HG03066 (cell line): ENCODE data around the gene NR5A1.

Experiments used
- ATAC-seq: cut with Tn5 transposase; IDR thresholded peaks from one replicate; pipeline ENCODE4 v1.9.1; 2021; ENCODE audit warnings: low read depth; ENCODE audit not compliant: unreplicated experiment

NR5A1 gene

GRCh38 chr9:124500028-124500795, 7.0 kb downstream of the NR5A1 start:
- ATAC-seq = no peak

DNA sequence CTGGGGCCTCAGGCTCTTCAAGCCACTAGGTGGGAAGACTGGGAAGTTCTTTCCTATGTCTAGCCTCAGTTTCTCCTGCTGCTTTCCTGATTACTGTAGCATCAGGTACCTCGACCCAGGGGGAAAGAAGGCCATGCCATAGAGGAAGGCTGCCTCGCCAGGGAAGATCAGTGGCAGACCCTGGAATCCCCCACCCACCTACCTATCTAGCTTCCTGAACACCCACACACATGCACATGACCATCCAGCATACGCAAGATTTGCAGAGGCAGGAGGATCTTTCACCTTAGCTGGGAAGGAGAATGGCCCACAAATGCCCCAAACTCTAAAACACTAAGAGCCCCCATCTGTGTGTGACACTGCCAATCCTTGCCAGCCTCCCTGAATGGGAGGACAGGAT, 8.0 kb downstream of the NR5A1 start:
- ATAC-seq = no peak

DNA sequence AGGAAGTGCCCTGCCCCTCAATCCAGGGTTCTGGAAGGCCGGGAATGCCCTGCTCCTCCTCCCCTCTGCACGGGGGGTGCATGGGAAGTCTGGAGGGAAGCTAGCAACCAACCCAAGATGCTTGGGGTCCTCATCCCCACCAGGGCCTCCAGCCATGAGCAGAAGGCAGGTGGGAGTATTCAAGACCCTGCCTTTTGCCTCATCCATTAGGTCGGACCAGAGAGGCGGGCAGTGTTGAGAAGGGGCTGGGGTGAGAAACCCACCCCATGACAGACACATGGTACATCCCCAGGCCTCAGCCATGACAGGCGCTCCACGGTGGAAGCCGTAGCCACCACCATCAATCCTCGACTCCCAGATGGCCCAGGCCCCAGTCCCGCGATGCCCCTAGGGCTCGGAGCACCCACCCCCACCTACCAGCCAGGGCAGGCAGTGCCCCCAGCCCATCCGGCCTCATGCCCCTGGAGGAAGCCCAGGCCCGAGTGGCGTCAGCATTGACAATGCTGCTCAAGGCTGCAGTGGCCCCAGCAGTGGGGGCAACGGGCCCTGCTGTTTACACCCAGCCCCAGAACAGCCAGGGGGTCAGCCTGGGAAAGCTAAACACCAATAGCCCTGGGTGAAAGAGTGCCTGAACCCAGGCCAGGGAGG, 8.6 kb downstream of the NR5A1 start:
- ATAC-seq = no peak

DNA sequence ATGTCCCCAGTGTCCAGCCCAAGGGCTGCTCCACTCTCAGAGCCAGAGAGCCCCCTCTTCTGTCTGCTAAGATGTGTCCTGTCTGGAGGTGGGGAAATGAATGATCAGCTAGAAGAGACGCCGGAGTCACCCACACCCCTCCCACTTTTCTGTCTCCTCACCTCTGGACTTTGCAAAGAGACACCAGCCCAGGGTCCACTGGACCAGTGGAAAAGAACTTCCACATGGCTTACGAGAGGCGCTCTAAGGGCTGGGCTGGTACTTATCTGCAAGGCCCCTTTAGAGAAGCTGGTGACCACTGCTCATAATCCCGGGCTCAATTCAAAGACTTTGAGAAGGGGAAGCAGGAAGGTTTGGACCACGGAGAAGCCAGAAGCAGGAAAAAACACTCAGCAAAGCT, 9.2 kb downstream of the NR5A1 start:
- no peak for ATAC-seq

GRCh38 chr9:124497441-124497840, 9.8 kb downstream of the NR5A1 start:
- ATAC-seq = no peak

- no peak for ATAC-seq
Observed at GRCh38 chr9:124496463-124496862, 10.7 kb downstream of the NR5A1 start.

GRCh38 chr9:124496075-124496449, 11.1 kb downstream of the NR5A1 start:
- no peak for ATAC-seq

GRCh38 chr9:124495126-124496074, 11.8 kb downstream of the NR5A1 start:
- ATAC-seq = no peak

DNA sequence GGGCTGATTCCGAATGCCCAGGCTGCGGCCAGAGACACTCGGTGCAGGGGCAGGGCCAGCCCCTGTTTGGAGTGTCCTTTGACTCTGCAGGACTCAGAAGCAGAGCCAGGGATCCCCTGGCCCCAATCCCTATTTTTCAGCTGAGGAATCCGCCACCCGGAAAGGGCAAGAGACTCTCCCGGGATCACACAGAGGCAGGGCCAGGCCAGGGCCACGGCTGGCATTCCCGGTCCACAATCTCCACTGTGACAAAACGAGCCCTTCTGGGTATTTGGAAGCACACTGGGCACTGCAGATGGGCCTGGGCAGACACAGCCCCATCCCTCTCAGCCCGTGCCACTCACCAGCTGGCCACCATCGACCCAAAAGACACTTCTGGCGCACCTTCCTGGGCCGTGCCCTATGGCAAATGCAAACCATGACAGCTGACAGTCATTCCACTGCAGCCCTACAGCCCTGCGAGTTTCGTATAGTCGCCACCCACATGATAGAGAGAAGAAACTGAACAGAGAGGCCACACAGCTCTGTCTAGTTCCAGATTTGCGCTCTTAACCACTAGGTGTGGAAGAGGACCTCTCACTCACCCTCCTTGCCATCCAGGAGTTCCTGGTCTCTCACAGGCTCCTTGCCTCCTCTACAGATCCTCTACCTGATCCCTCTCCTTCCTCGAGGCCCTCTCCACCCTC, 13.3 kb downstream of the NR5A1 start:
- ATAC-seq = no peak

GRCh38 chr9:124493218-124493617, 14.0 kb downstream of the NR5A1 start:
- no peak for ATAC-seq

DNA sequence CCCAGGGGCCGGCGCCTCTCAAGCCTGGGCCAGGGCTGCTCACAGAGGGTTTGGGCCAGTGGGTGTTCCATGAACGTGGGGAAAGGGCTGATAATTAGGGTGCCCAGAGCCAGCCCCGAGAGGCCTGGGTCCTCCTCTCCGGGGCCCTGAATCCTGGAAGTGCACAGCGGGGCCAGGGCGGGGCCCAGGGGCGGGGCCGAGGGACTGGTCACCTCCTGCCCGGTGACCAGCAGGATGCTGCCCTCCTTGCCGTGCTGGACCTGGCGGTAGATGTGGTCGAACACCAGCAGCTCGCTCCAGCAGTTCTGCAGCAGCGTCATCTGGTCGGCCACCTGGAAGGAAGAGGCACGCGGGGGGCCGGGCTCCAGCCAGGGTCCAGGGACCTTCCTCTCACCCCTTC, 14.4 kb downstream of the NR5A1 start:
- ATAC-seq = no peak

- ATAC-seq = no peak
Observed at GRCh38 chr9:124491049-124491975, 15.9 kb downstream of the NR5A1 start.

DNA sequence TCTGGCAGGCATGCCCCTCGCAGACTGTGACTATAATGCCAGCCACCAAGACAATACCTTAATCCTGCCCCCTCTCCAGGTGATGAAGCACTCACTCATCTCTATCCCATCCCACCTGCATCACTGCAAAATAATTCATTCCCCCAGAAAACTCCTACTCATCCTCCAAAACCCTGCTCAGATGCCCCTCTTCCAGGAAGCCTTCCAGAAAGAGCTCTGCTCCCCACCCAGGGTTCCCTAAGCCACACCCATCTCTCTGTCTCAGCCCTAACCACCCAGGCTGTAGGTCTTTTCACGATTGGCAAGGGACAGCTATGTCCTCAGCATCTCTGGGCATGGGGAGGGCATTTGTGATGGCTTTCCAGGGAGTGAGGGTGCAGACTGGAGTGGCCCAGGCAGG, 17.2 kb downstream of the NR5A1 start:
- no peak for ATAC-seq

DNA sequence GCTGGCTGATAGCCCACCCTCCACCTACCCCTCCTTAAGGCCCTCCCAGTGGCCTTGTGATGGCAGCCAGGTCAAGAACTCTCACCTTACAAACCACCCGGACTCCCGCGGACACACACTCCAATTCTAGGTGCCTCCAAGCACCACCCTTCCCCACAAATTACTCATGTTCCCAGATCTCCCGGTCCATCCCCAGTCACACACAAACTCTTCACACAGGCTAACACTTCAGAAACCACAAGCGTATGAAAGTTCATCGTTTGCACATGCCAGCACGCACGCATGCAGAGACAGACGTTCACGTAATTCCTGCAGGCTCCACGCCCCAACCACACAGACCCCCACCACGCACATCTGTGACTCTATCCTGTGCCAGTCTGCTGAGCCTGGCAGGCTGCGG, 18.0 kb downstream of the NR5A1 start:
- ATAC-seq = no peak

- ATAC-seq = no peak
Observed at GRCh38 chr9:124488641-124489210, 18.5 kb downstream of the NR5A1 start.

DNA sequence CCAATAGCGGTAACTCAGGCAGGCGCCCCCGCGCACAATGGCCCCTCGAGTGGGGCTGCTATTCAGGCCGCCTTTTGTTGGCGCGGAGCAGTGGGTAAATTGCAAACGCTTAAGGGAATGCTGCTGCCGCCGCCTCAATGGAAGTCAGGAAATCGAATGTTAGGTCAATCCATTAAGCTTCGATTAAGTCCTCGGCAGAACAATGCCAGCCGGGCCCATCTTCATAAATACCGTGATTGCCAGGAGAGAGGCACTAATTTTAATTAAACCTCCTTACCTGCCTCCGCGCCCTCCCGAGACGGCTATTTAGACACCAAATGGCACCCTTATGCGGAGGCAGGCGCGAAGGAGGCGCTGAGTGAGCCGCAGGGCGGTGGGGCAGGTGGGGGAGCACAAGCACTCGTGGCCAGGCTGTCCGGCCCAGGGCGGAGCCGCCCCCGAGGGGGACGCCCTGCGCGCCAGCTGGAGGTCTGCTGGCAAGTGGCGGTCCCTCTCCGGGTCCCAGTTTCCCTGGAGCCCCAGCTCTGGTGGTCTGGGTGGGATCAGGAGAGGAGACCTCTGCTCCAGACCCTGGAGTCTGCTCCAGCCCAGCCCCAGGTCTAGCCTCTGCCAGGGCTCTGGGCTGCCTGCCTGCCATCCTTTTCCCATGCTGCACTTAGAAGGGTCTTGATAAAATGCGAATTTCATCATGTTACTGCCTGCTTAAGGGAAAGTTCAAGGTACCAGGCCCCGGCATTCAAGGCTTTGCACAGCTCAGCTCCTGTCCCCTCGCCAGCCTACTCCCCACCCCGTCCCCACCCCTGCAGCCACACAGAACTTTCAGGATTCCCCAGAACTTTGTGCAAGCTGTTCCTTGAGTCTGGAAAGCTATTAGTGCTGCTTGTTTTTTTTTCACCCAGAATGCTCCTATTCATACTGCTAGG, 19.7 kb downstream of the NR5A1 start:
- no peak for ATAC-seq

DNA sequence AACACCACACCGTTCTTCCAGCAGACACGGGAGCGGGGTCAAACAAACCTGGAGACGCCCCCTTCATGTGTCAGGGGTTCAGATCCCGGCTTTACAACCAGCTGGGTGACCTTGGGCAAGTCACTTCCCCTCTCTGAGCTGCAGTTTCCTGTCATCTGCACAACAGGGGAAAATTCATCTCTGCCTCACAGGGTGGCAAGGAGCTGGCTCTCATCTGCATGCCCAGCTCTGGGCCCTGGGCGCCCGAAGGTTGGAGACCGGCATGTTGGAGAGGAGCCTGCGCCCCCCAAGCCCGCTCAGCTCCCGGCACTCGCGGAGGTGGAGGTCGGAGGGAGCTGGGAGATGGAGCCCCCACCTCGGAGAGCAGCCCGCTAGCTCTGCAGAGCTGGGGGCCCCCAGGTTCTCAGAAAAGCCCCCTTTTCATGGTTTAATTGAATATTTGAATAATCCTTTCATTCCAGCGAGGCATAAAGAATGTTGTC, 20.4 kb downstream of the NR5A1 start:
- ATAC-seq = no peak

DNA sequence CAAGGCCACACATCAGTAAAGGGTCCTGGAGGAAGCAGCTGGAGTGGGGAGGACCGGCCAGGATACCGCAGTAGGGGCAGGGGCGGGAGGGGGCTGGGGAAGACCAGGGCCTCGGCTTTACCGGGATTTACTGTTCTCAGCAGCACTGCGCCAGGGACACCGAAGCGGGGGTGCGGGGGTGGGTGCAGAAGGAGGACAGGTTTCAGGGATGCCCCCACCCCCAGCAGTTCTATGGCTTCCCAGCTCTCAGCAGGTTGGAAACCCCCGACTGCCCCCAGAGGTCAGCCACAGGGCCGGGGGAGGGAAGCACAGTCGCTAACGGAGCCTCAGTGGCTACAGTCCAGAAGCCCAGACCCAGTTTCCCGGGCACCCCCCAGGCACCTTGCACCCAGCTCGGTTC, 21.3 kb downstream of the NR5A1 start:
- ATAC-seq = no peak
